DOHH2 (cell line): ENCODE data around the gene CTTNBP2.

ENCODE experiments used
- CTCF ChIP-seq: fragments of 200-600 bp; sonication (generic); IDR thresholded peaks from one replicate; pipeline ENCODE4 v1.5.1; 2014; ENCODE audit warnings: antibody characterized with exemption, mild to moderate bottlenecking, low read depth, low read length; ENCODE audit not compliant: poor library complexity, severe bottlenecking
- EZH2phosphoT487 ChIP-seq: fragments of 200-600 bp; sonication (generic); IDR thresholded peaks from 2 replicates; pipeline ENCODE4 v1.6.1; 2017; ENCODE audit warnings: borderline replicate concordance, mild to moderate bottlenecking, antibody characterized with exemption, low read length, moderate library complexity, mixed read lengths

GRCh38 chr7:117790251-117790650, 83.0 kb downstream of the CTTNBP2 start:
- TF ChIP-seq CTCF (no peak), EZH2phosphoT487 (no peak)
